DND-41 (cell line): ENCODE data around the gene GATAD2B.

ENCODE experiments used
- ATAC-seq: fragments of 200-7000 bp; cut with Tn5 transposase; 3 replicates; pipeline ENCODE4 v1.9.1; 2021; ENCODE audit warnings: low read depth; ENCODE audit not compliant: insufficient read depth
- DNase-seq: peaks from one replicate; pipeline ENCODE4 v3.0.0-alpha.2; 2020
- H2AFZ ChIP-seq: 2 replicates; pipeline ENCODE4 v1.6.0; 2012; ENCODE audit warnings: low read depth, low read length
- H3K27ac ChIP-seq: 2 replicates; pipeline ENCODE4 v1.5.1; 2012; ENCODE audit warnings: low read length, inconsistent platforms
- H3K27me3 ChIP-seq: fragments of 200-600 bp; sonication (generic); 2 replicates; pipeline ENCODE4 v1.6.0; 2012; ENCODE audit warnings: low read length, mild to moderate bottlenecking, inconsistent platforms; ENCODE audit not compliant: insufficient read depth, poor library complexity
- H3K36me3 ChIP-seq: 2 replicates; pipeline ENCODE4 v1.5.1; 2012; ENCODE audit warnings: low read length, inconsistent platforms; ENCODE audit not compliant: insufficient read depth
- H3K4me1 ChIP-seq: 2 replicates; pipeline ENCODE4 v1.5.1; 2012; ENCODE audit warnings: mild to moderate bottlenecking, low read length; ENCODE audit not compliant: insufficient read depth
- H3K4me2 ChIP-seq: 2 replicates; pipeline ENCODE4 v1.6.0; 2012; ENCODE audit warnings: mild to moderate bottlenecking, moderate library complexity, low read length, inconsistent platforms; ENCODE audit not compliant: insufficient read depth
- H3K4me3 ChIP-seq, 2 experiments: fragments of 200-600 bp in 1 of 2; shearing (Covaris generic) in 1 of 2; 2 replicates each; pipeline ENCODE4 v1.5.1; 2012 to 2016; ENCODE audit warnings: inconsistent platforms in 2 of 2, low read length in 2 of 2, mild to moderate bottlenecking in 2 of 2, low read depth in 1 of 2, moderate library complexity in 1 of 2
- H3K79me2 ChIP-seq: 2 replicates; pipeline ENCODE4 v1.6.0; 2012; ENCODE audit warnings: low read length, inconsistent platforms; ENCODE audit not compliant: insufficient read depth
- H3K9ac ChIP-seq: 2 replicates; pipeline ENCODE4 v1.6.0; 2012; ENCODE audit warnings: low read depth, mild to moderate bottlenecking, inconsistent platforms, low read length, moderate library complexity
- H3K9me3 ChIP-seq: 2 replicates; pipeline ENCODE4 v1.5.1; 2012; ENCODE audit warnings: low read length, moderate library complexity, mild to moderate bottlenecking, inconsistent platforms; ENCODE audit not compliant: insufficient read depth, severe bottlenecking
- H4K20me1 ChIP-seq: 2 replicates; pipeline ENCODE4 v1.6.0; 2012; ENCODE audit warnings: low read length; ENCODE audit not compliant: insufficient read depth
- EZH2 ChIP-seq: IDR thresholded peaks from 3 replicates; pipeline ENCODE4 v1.6.1; 2012; ENCODE audit warnings: borderline replicate concordance, low read depth, mild to moderate bottlenecking, moderate library complexity, low read length, inconsistent platforms; ENCODE audit not compliant: severe bottlenecking
- TF ChIP-seq, protein P1 (sequence below): IDR thresholded peaks from 2 replicates; pipeline ENCODE4 v1.5.1; 2012; ENCODE audit warnings: borderline replicate concordance, low read length, moderate library complexity, mild to moderate bottlenecking; ENCODE audit not compliant: poor library complexity, severe bottlenecking; ENCODE audit errors: extremely low read depth

The GATAD2B gene

DNA sequence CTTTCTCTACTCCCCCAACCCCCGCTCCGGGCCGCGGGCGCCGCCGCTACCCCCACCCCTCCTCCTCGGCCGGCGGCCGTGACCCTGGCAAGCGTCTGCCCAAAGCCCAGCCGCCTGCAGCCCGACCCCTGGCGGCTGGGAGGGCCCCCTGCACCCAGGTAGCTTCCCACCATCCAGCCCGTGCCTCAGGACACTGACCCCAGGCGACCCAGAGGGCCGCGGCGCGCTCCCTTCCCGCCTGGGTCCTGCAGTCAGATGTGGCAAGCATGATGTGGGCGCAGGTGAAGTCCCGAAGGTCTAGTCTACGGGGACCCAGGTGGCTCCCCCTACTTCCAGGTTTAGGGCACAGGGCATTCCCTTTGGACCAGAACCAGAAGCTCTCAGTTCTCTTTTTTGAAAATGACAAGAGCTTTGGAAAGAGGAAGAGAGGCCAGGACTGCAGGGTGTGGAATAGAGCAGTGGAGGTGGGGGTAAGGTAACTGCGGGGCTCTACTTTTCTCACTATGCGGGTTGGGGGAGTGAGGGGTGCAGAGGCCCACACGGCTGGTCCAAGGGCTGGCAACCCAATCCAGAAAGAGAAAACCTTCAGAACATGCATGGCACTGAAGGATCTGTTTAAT is 24.0 kb upstream of the GATAD2B start, which contains the start of gene DENND4B:
DENND4B (minus strand) TSS at position 97 of the 620 bp plus-strand sequence. CDS start 2,344 bp downstream, outside the sequence.
- Histone ChIP-seq H3K79me2 (peaks cover 36% of the 10 kb centered on the region), H3K4me3 (peak within 1 kb of the TSS; percentile 75 to 90), H3K4me1 (peaks cover 27% of the 10 kb centered on the region), H3K36me3 (peaks cover 68% of the 10 kb centered on the region), H2AFZ (peak within 1 kb of the TSS; percentile 73), H3K4me2 (peak within 1 kb of the TSS; percentile 80), H3K9me3 (no peaks in the 10 kb centered on the region), H3K9ac (peak within 1 kb of the TSS; percentile 88), H3K27me3 (no peaks in the 10 kb centered on the region), H4K20me1 (peaks cover 10% of the 10 kb centered on the region), H3K27ac (peak within 1 kb of the TSS; percentile 78)
- DNase-seq, result peak; percentile 76
- ATAC-seq, result peak; percentile 76
- TF ChIP-seq, protein P1, sequence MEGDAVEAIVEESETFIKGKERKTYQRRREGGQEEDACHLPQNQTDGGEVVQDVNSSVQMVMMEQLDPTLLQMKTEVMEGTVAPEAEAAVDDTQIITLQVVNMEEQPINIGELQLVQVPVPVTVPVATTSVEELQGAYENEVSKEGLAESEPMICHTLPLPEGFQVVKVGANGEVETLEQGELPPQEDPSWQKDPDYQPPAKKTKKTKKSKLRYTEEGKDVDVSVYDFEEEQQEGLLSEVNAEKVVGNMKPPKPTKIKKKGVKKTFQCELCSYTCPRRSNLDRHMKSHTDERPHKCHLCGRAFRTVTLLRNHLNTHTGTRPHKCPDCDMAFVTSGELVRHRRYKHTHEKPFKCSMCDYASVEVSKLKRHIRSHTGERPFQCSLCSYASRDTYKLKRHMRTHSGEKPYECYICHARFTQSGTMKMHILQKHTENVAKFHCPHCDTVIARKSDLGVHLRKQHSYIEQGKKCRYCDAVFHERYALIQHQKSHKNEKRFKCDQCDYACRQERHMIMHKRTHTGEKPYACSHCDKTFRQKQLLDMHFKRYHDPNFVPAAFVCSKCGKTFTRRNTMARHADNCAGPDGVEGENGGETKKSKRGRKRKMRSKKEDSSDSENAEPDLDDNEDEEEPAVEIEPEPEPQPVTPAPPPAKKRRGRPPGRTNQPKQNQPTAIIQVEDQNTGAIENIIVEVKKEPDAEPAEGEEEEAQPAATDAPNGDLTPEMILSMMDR, result peak; percentile 92
- TF ChIP-seq EZH2, result no peak

DNA sequence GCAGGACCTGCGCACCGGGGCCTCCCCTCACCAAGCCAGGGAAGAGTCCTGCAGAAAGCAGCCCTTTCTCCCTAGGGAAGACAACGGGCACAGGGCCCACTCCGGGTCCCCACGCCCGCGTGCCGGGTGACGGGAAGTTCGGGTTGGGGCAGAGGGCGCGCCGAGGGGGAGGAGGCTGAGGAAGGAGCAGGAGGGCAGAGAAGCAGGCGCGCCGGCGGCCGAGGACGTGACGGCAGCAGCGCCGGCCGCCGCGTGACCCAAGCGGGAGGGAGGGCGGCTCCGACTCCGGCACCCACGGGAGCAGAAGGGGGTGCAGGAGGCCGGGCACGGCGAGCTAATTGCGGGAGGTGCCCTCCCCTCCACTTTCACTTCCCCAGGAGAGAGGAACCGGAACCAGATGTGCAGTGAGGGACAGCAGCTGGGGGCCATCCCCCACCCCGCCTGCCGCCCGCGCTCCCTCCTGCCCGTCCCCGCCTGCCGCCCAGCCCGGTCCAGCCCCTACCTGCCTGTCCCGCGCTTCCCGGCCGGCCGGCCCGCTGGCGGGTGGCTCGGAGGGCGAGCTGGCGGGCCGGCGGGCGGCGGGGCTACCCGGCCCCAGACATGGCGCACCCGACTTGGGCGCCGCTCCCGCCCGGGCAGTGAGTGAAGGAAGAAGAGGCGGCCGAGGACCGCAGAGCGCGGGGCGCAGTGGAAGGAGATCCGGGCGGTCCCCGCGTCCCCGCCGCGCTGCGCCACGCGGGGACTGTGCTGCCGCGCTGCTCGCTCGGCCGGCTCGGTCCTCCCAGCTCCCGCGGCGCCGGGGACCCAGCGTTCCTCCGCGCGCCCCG is 23.2 kb upstream of the GATAD2B start:
- peak overlapping the region; percentile 80 for H3K4me2 ChIP-seq
- H3K27ac ChIP-seq, result peak overlapping the region; percentile 78
- H3K4me3 ChIP-seq, result peak overlapping the region; percentile 75 to 90
- ATAC-seq, result peak; percentile 52
- peaks cover 11% of the 10 kb centered on the region for H4K20me1 ChIP-seq
- H3K9ac ChIP-seq, result peak overlapping the region; percentile 88
- H3K27me3 ChIP-seq, result no peaks in the 10 kb centered on the region
- H2AFZ ChIP-seq, result peak overlapping the region; percentile 73
- peaks cover 36% of the 10 kb centered on the region for H3K79me2 ChIP-seq
- peaks cover 68% of the 10 kb centered on the region for H3K36me3 ChIP-seq
- peaks cover 27% of the 10 kb centered on the region for H3K4me1 ChIP-seq
- TF ChIP-seq, protein P1, result no peak
- TF ChIP-seq EZH2, result no peak
- no peaks in the 10 kb centered on the region for H3K9me3 ChIP-seq
- peak; percentile 68 for DNase-seq

DNA sequence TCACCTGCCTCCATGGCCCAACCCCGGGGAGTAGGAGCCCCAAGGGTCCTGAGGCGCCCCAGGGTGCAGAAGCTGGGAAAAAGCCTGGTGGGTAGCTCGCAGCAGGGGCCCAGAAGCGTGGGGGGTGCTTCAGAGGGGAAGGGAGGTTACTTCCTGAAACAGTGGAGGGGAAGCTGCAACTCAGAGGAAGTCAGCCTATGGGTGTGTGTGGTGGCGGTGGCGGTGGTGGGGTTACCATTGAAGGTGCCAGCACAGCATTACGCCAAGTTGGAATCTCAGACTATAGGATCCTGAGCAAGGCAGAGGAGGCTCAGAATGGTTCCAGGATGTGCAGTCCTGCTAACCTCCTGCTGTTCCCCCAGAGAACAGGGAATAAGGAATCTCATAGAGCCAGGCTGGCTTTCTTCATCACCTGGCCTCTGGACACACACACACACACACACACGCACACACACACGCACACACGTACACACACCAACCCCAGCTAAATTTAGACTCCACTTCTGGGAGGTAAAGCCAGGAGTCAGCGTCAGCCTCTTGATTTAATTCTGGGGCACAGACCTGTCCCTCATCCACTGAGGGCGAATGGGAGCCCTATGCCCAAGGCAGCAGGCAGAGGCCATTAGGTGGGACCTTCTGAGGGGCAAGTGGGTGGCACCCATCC is 22.5 kb upstream of the GATAD2B start:
- H3K36me3 ChIP-seq, result peaks cover 68% of the 10 kb centered on the region

More for the DNA sequence above, 22.5 kb upstream of the GATAD2B start:
- DNase-seq (peak; percentile 84), ATAC-seq (peak; percentile 82)
- peak overlapping the region; percentile 78 for H3K27ac ChIP-seq
- peak overlapping the region; percentile 73 for H2AFZ ChIP-seq
- TF ChIP-seq, protein P1, result no peak
- no peak for TF ChIP-seq EZH2
- H3K4me1 ChIP-seq, result peaks cover 27% of the 10 kb centered on the region
- H4K20me1 ChIP-seq, result peaks cover 14% of the 10 kb centered on the region
- no peaks in the 10 kb centered on the region for H3K27me3 ChIP-seq
- H3K9me3 ChIP-seq, result no peaks in the 10 kb centered on the region
- peak overlapping the region; percentile 80 for H3K4me2 ChIP-seq
- H3K79me2 ChIP-seq, result peaks cover 36% of the 10 kb centered on the region
- peak overlapping the region; percentile 88 for H3K9ac ChIP-seq
- H3K4me3 ChIP-seq, result peak overlapping the region; percentile 75 to 90
